Jurkat, Clone E6-1 (cell line): ENCODE results near the gene BSX. TPM values are rescaled to one million over a fixed set of nuclear protein-coding genes. Genes with fewer than 3 reads are reported as not detected.
A peak's percentile ranks its signal among the peaks of the same experiment; 100 is the strongest.

Experiments
- DNase-seq: peaks from one replicate; pipeline ENCODE4 v3.0.0-alpha.2; 2011; ENCODE audit warnings: low read depth, low spot score
- H3K4me3 ChIP-seq: 2 replicates; pipeline ENCODE4 v1.5.1; 2011; ENCODE audit warnings: mild to moderate bottlenecking, low read length, control low read depth, moderate library complexity
- polyA plus RNA-seq: library from polyadenylated mRNA; unstranded; fragments of >200 nt; gene quantifications from one replicate; pipeline ENCODE4 v1.2.1, GENCODE V29; 2012; ENCODE audit warnings: missing spikeins; ENCODE audit not compliant: insufficient read length, insufficient read depth

BSX gene
- polyA plus RNA-seq, result not detected

- peak; percentile 52 for DNase-seq
- H3K4me3 ChIP-seq, result no peak within 1 kb of the TSS
Measured at GRCh38 chr11:122981388-122982264, at the start of gene BSX. TSS of gene BSX (minus strand) at chr11:122981834. CDS start at chr11:122981671, 163 bp downstream.

GRCh38 chr11:123030517-123030916, 48.9 kb upstream of the BSX start:
- no peak for DNase-seq
- no peak overlapping the region for H3K4me3 ChIP-seq

DNA sequence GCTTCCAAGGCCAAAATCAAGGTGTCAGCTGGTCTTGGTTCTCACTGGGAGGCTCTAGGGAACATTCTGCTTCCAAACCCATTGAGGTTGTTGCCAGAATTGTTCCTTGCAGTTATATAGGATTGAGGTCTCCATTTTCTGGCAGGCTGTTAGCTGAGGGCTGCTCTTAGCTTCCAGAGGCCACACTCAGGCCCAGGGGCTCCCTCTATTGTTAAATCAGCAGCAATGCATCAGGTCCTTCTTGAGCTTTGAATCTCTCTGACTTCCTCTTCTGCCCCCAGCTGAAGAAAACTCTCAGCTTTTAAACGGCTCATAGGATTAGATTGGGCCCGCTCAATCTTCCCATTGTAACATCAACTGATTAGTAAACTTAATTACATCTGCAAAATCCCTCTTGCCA, 39.3 kb upstream of the BSX start:
- peak; percentile 44 for DNase-seq

DNA sequence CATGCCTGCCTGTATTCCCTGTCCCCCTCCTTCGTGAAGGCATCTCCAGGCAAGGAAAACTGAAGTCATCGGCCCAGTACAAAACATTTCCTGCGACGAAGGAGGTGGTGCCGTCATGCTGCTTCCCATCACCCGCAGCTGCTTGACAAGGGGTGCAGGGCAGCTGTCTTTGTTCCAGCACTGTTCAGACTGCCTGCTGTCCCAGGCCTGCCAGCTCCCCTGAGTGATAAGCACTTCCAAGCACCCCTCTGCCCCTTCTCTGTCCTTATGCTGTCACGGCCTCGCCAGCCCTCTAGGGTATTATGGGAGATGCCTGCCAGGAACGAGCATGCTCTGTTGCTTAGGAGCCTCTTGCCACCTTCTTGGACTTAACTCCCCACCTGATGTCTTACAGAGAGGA, 37.1 kb upstream of the BSX start:
- H3K4me3 ChIP-seq, result no peak overlapping the region
- DNase-seq, result no peak

More for the DNA sequence above, 39.3 kb upstream of the BSX start:
- H3K4me3 ChIP-seq, result no peak overlapping the region

- no peak overlapping the region for H3K4me3 ChIP-seq
- no peak for DNase-seq
Measured at GRCh38 chr11:123011510-123011909, 29.9 kb upstream of the BSX start.

- no peak overlapping the region for H3K4me3 ChIP-seq
- DNase-seq, result no peak
Measured at GRCh38 chr11:123006860-123007542, 25.4 kb upstream of the BSX start.

DNA sequence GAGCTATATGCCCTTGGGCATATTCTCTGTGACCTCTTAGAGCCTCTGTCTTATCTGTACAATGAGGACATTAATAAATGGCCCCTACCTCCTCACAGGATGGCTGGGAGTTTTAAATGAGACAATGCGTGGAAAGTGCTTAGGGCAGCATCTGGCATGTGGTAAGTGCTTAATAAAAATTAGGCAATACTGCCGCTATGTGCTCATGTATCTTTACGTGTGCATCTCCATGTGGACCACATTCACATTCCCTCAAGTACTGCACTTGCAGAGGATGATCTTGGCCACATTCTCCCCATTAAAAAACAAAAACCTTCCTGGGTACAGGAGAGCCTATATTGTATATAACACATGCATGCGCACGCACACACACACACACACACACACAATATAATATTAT, 19.1 kb upstream of the BSX start:
- no peak overlapping the region for H3K4me3 ChIP-seq
- no peak for DNase-seq

- H3K4me3 ChIP-seq, result no peak overlapping the region
- DNase-seq, result no peak
Measured at GRCh38 chr11:122998727-122999366, 17.2 kb upstream of the BSX start.

- H3K4me3 ChIP-seq, result no peak overlapping the region
- no peak for DNase-seq
Measured at GRCh38 chr11:122995526-122995925, 13.9 kb upstream of the BSX start.

- no peak overlapping the region for H3K4me3 ChIP-seq
- no peak for DNase-seq
Measured at GRCh38 chr11:122984186-122985011, 2.8 kb upstream of the BSX start.

DNA sequence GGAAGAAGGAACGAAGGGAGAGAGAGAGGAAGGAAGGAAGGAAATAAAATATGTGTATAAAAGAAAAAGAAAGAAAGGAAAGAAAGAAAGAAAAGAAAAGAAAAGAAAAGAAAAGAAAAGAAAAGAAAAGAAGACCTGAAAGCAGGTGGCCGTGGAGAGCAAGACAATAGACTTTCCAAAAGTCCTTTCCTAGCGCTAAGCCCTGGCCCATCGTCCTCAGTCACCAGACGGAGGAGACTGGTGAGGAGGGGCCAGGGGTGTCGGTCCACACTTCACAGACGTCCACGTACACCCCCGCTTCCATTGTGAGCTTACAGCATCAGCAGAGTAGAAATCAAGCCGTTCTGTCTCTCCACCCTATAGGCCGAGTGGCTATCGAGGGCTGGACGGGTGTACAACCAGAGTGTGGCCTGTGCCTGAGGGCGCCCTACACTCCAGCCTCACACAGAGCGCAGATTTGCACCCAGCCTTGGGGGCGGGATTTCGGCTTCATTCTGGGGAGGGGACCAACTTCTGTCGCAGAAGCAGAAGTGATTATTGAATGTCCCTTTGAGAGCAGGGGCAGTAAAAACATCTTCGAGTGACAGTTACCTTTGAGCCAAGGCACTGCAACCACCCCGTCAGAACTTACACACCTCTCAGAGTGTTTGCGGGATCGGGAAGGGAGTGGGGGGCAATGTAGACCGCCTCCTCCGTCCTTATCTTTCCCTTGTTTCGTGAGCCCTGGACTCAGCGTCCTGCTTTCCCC, 2.0 kb upstream of the BSX start:
- DNase-seq, result no peak
- no peak overlapping the region for H3K4me3 ChIP-seq

GRCh38 chr11:122979815-122980595, 1.6 kb downstream of the BSX start:
- H3K4me3 ChIP-seq, result no peak overlapping the region
- DNase-seq, result no peak

GRCh38 chr11:122979103-122979814, 2.4 kb downstream of the BSX start:
- no peak overlapping the region for H3K4me3 ChIP-seq
- DNase-seq, result no peak

DNA sequence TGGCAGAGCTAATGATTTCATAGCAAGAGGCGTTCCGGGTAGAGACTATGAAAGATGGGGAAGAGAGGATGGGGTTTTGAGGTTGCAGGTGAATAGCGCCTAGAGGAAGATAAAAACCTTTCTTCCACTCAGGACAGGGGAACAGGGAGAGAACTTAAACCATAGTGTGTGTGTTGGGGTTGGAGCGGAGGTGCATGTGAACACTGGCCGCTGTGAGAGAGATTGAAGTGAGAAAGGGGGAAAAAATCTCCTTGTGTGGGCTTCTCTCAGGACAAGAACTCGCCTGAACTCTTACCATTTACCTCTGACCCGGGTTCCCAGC, 3.4 kb downstream of the BSX start:
- H3K4me3 ChIP-seq, result no peak overlapping the region
- DNase-seq, result no peak

DNA sequence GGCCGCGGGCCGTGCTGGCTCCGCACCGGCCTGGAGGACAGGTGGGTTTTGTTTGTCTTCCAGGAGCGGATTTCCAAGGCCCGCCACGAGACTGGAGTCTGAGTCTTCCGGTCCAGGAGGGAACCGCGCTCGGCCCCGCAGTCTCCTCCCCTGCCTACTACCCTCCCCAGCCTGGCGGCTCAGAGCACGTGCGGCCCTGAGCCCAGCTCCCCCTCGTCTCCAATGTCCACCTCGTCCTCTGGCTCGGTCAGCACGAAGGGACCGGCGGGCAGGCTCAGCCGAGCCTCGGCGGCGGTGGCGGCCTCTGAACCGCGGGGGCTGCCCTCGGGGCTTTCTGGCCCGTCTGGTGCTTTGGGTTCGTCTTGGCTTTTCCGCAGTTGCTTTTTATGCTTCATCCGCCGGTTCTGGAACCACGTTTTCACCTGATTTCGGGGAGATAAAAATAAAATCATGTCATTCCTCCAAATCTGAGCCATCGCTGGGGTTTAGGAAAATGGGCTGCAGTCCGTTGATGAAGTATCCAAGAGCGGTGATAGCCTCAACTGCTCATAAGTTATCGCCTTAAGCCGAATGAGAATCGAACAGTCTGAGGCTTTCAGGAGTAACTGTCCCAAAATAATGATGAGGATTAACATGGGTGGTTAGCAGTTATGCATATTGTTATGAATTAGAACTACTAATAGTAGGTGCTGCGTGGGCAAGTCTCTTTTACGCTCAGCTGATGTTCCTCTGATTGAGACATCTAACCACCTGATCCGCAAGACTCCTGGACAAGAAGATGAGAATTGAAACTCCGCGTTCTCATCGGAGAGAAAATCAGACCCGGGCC, 4.0 kb downstream of the BSX start:
- no peak for DNase-seq
- H3K4me3 ChIP-seq, result no peak overlapping the region

GRCh38 chr11:122976734-122977469, 4.7 kb downstream of the BSX start:
- no peak overlapping the region for H3K4me3 ChIP-seq
- no peak for DNase-seq
